ENCODE results near the gene LRRC28. TPM values are rescaled to one million over a fixed set of nuclear protein-coding genes. Genes with fewer than 3 reads are reported as not detected.

The LRRC28 gene
- total RNA-seq, 1 donor from 2014 or later = 14.6 TPM

GRCh38 chr15:99411234-99411633, 160.0 kb downstream of the LRRC28 start:
- Mint-ChIP-seq H3K27ac (no peak overlapping the region), H3K36me3 (ENCODE audit: low read depth) (no peaks in the 10 kb centered on the region), H3K9me3 (no peaks in the 10 kb centered on the region), H3K4me1 (ENCODE audit: low read depth) (peaks cover 4% of the 10 kb centered on the region), H3K27me3 (ENCODE audit: low read depth) (no peaks in the 10 kb centered on the region), H3K4me3 (ENCODE audit: low read depth) (no peak overlapping the region)
- DNase-seq (ENCODE audit: low spot score) = no peak
- intact Hi-C loops (cut with micrococcal nuclease) = no loop called here

- Mint-ChIP-seq H3K27ac (no peak overlapping the region), H3K4me1 (ENCODE audit: low read depth) (peaks cover 4% of the 10 kb centered on the region), H3K27me3 (ENCODE audit: low read depth) (no peaks in the 10 kb centered on the region), H3K36me3 (ENCODE audit: low read depth) (no peaks in the 10 kb centered on the region), H3K9me3 (no peaks in the 10 kb centered on the region), H3K4me3 (ENCODE audit: low read depth) (no peak overlapping the region)
- intact Hi-C loops (cut with micrococcal nuclease) = no loop called here
- no peak for DNase-seq (ENCODE audit: low spot score)
These were observed 160.8 kb downstream of the LRRC28 start for GRCh38 chr15:99412082-99412481.

- Mint-ChIP-seq H3K27me3 (ENCODE audit: low read depth) (no peaks in the 10 kb centered on the region), H3K4me3 (ENCODE audit: low read depth) (no peak overlapping the region), H3K9me3 (no peaks in the 10 kb centered on the region), H3K27ac (no peak overlapping the region), H3K36me3 (ENCODE audit: low read depth) (no peaks in the 10 kb centered on the region), H3K4me1 (ENCODE audit: low read depth) (peaks cover 4% of the 10 kb centered on the region)
- intact Hi-C loops (cut with micrococcal nuclease) = no loop called here
- no peak for DNase-seq (ENCODE audit: low spot score)
These were observed 161.3 kb downstream of the LRRC28 start for GRCh38 chr15:99412626-99413025.

- H3K9me3 Mint-ChIP-seq = peaks cover 4% of the 10 kb centered on the region
- H3K36me3 Mint-ChIP-seq (ENCODE audit: low read depth) = no peaks in the 10 kb centered on the region
- H3K4me1 Mint-ChIP-seq (ENCODE audit: low read depth) = peaks cover 4% of the 10 kb centered on the region
- intact Hi-C loops (cut with micrococcal nuclease) = no loop called here
- H3K4me3 Mint-ChIP-seq (ENCODE audit: low read depth) = no peak overlapping the region
- no peaks in the 10 kb centered on the region for H3K27me3 Mint-ChIP-seq (ENCODE audit: low read depth)
- no peak overlapping the region for H3K27ac Mint-ChIP-seq
- peak; percentile 5 for DNase-seq (ENCODE audit: low spot score)
These were observed 162.9 kb downstream of the LRRC28 start for GRCh38 chr15:99413955-99414754.

- Mint-ChIP-seq H3K9me3 (peaks cover 5% of the 10 kb centered on the region), H3K27me3 (ENCODE audit: low read depth) (no peaks in the 10 kb centered on the region), H3K4me3 (ENCODE audit: low read depth) (no peak overlapping the region), H3K4me1 (ENCODE audit: low read depth) (peaks cover 4% of the 10 kb centered on the region), H3K27ac (no peak overlapping the region), H3K36me3 (ENCODE audit: low read depth) (no peaks in the 10 kb centered on the region)
- intact Hi-C loops (cut with micrococcal nuclease) = no loop called here
- DNase-seq (ENCODE audit: low spot score) = peak; percentile 7
These were observed 163.8 kb downstream of the LRRC28 start for GRCh38 chr15:99414755-99415731.

- H3K27ac Mint-ChIP-seq = no peak overlapping the region
- intact Hi-C loops (cut with micrococcal nuclease) = no loop called here
- H3K36me3 Mint-ChIP-seq (ENCODE audit: low read depth) = peaks cover 4% of the 10 kb centered on the region
- peaks cover 12% of the 10 kb centered on the region for H3K4me1 Mint-ChIP-seq (ENCODE audit: low read depth)
- peaks cover 5% of the 10 kb centered on the region for H3K9me3 Mint-ChIP-seq
- H3K27me3 Mint-ChIP-seq (ENCODE audit: low read depth) = no peaks in the 10 kb centered on the region
- peak; percentile 2 for DNase-seq (ENCODE audit: low spot score)
- H3K4me3 Mint-ChIP-seq (ENCODE audit: low read depth) = no peak overlapping the region
These were observed 165.2 kb downstream of the LRRC28 start for GRCh38 chr15:99416191-99417188.

- H3K4me3 Mint-ChIP-seq (ENCODE audit: low read depth) = no peak overlapping the region
- peaks cover 5% of the 10 kb centered on the region for H3K9me3 Mint-ChIP-seq
- H3K27me3 Mint-ChIP-seq (ENCODE audit: low read depth) = no peaks in the 10 kb centered on the region
- no peak overlapping the region for H3K27ac Mint-ChIP-seq
- peak; percentile 51 for DNase-seq (ENCODE audit: low spot score)
- peaks cover 4% of the 10 kb centered on the region for H3K36me3 Mint-ChIP-seq (ENCODE audit: low read depth)
- intact Hi-C loops (cut with micrococcal nuclease) = no loop called here
- H3K4me1 Mint-ChIP-seq (ENCODE audit: low read depth) = peaks cover 26% of the 10 kb centered on the region
These were observed 169.9 kb downstream of the LRRC28 start for GRCh38 chr15:99421172-99421656.

GRCh38 chr15:99421758-99422157, 170.5 kb downstream of the LRRC28 start:
- H3K4me3 Mint-ChIP-seq (ENCODE audit: low read depth) = no peak overlapping the region
- peaks cover 29% of the 10 kb centered on the region for H3K4me1 Mint-ChIP-seq (ENCODE audit: low read depth)
- peaks cover 5% of the 10 kb centered on the region for H3K9me3 Mint-ChIP-seq
- peaks cover 4% of the 10 kb centered on the region for H3K36me3 Mint-ChIP-seq (ENCODE audit: low read depth)
- intact Hi-C loops (cut with micrococcal nuclease) = no loop called here
- H3K27ac Mint-ChIP-seq = no peak overlapping the region
- H3K27me3 Mint-ChIP-seq (ENCODE audit: low read depth) = no peaks in the 10 kb centered on the region
- DNase-seq (ENCODE audit: low spot score) = no peak

- DNase-seq (ENCODE audit: low spot score) = no peak
- Mint-ChIP-seq H3K4me1 (ENCODE audit: low read depth) (peaks cover 38% of the 10 kb centered on the region), H3K27me3 (ENCODE audit: low read depth) (no peaks in the 10 kb centered on the region), H3K36me3 (ENCODE audit: low read depth) (peaks cover 4% of the 10 kb centered on the region), H3K4me3 (ENCODE audit: low read depth) (no peak overlapping the region), H3K27ac (no peak overlapping the region), H3K9me3 (peaks cover 5% of the 10 kb centered on the region)
- intact Hi-C loops (cut with micrococcal nuclease) = loop anchor here (2.0 kb wide), 1 partner anchor 81 kb away; no protein-coding TSS in a partner anchor
These were observed 172.2 kb downstream of the LRRC28 start for GRCh38 chr15:99423186-99424130.

- intact Hi-C loops (cut with micrococcal nuclease) = loop anchor here (2.0 kb wide), 1 partner anchor 81 kb away; no protein-coding TSS in a partner anchor
- Mint-ChIP-seq H3K4me3 (ENCODE audit: low read depth) (no peak overlapping the region), H3K4me1 (ENCODE audit: low read depth) (peaks cover 38% of the 10 kb centered on the region), H3K9me3 (peaks cover under 1% of the 10 kb centered on the region), H3K36me3 (ENCODE audit: low read depth) (peaks cover 4% of the 10 kb centered on the region), H3K27ac (peak overlapping the region; percentile 45), H3K27me3 (ENCODE audit: low read depth) (no peaks in the 10 kb centered on the region)
- DNase-seq (ENCODE audit: low spot score) = no peak
These were observed 172.9 kb downstream of the LRRC28 start for GRCh38 chr15:99424131-99424571.
